B cell (primary cell): ENCODE results near the gene PGGHG. TPM values are rescaled to one million over a fixed set of nuclear protein-coding genes. Genes with fewer than 3 reads are reported as not detected.

Source experiments
- ATAC-seq: fragments of 200-7000 bp; cut with Tn5 transposase; one replicate; pipeline ENCODE4 v1.10.0; 2021; ENCODE audit warnings: low read depth, mild to moderate bottlenecking, moderate number of reproducible peaks, moderate library complexity
- CTCF ChIA-PET: fragments of 350-600 bp; sonication (Branson Sonifier 250); formaldehyde crosslinking; loops from one replicate; lab custom pipeline; 2021; ENCODE audit warnings: antibody characterized with exemption, inconsistent platforms; lab: Charles Lee
- POLR2A ChIA-PET: fragments of 350-600 bp; sonication (Branson Sonifier 250); formaldehyde crosslinking; loops from one replicate; lab custom pipeline; 2021; ENCODE audit warnings: antibody characterized with exemption; lab: Charles Lee
- DNase-seq: peaks from one replicate; pipeline ENCODE4 v3.0.0; 2013
- H2AFZ ChIP-seq: 2 replicates; pipeline ENCODE4 v1.6.1; 2012; ENCODE audit warnings: mild to moderate bottlenecking, low read depth, low read length; ENCODE audit not compliant: insufficient read depth, poor library complexity, severe bottlenecking
- H3K27ac ChIP-seq, 2 donors: 1 replicate in 1 of 2; 2 replicates in 1 of 2; pipeline ENCODE4 v1.5.1; 2012 to 2013; ENCODE audit warnings: low read length in 2 of 2, mild to moderate bottlenecking in 2 of 2, moderate library complexity in 1 of 2
- H3K27me3 ChIP-seq, 4 experiments: fragments of 200-600 bp in 1 of 4; sonication (generic) in 1 of 4; replicated peaks in 1 of 4; 1 replicate in 2 of 4; 2 replicates in 2 of 4; pipeline versions ENCODE4 v1.6.1 to v1.7.0; 2013 to 2016; ENCODE audit warnings: low read length in 3 of 4, mild to moderate bottlenecking in 2 of 4, mixed read lengths in 1 of 4, moderate library complexity in 1 of 4; ENCODE audit not compliant: insufficient read depth in 4 of 4, control insufficient read depth in 3 of 4; ENCODE audit errors: control extremely low read depth in 1 of 4
- H3K36me3 ChIP-seq, 2 experiments: replicated peaks in 1 of 2; 1 replicate in 1 of 2; 2 replicates in 1 of 2; pipeline versions ENCODE4 v1.6.1 to v1.7.1; 2013; ENCODE audit warnings: low read length in 1 of 2; ENCODE audit not compliant: insufficient read depth in 2 of 2, control insufficient read depth in 1 of 2; ENCODE audit errors: control extremely low read depth in 1 of 2, extremely low read depth in 1 of 2
- H3K4me1 ChIP-seq, 2 donors: fragments of 200-600 bp in 1 of 2; sonication (generic) in 1 of 2; 1 replicate in 1 of 2; 2 replicates in 1 of 2; pipeline versions ENCODE4 v1.5.1 to v1.6.1; 2013 to 2017; ENCODE audit warnings: low read length in 2 of 2; ENCODE audit not compliant: control insufficient read depth in 2 of 2, insufficient read depth in 2 of 2
- H3K4me2 ChIP-seq: replicated peaks from 2 replicates; pipeline ENCODE3; 2012; ENCODE audit warnings: mild to moderate bottlenecking, low read depth, low read length; ENCODE audit not compliant: poor library complexity, severe bottlenecking
- H3K4me3 ChIP-seq, 5 experiments: fragments of 200-600 bp in 1 of 5; sonication (generic) in 1 of 5; 1 replicate in 3 of 5; 2 replicates in 2 of 5; pipeline versions ENCODE4 v1.5.1 to v1.7.0; 2011 to 2016; ENCODE audit warnings: low read length in 4 of 5, mild to moderate bottlenecking in 4 of 5, low read depth in 2 of 5, control low read depth in 1 of 5, moderate library complexity in 1 of 5; ENCODE audit not compliant: insufficient read depth in 1 of 5; ENCODE audit errors: control extremely low read depth in 1 of 5, extremely low read depth in 1 of 5
- H3K79me2 ChIP-seq: fragments of 200-600 bp; sonication (generic); one replicate; pipeline ENCODE4 v1.6.0; 2016; ENCODE audit warnings: low read length; ENCODE audit not compliant: control insufficient read depth, insufficient read depth
- H3K9ac ChIP-seq: fragments of 200-600 bp; sonication (generic); 2 replicates; pipeline ENCODE4 v1.6.1; 2017; ENCODE audit warnings: mild to moderate bottlenecking, low read length, moderate library complexity
- H3K9me3 ChIP-seq, 3 donors: one replicate each; pipeline versions ENCODE4 v1.6.1 to v1.7.1; 2013; ENCODE audit warnings: low read length in 2 of 3; ENCODE audit not compliant: control insufficient read depth in 2 of 3, insufficient read depth in 1 of 3; ENCODE audit errors: control extremely low read depth in 1 of 3
- H4K20me1 ChIP-seq: 2 replicates; pipeline ENCODE4 v1.6.0; 2012; ENCODE audit warnings: mild to moderate bottlenecking, low read length; ENCODE audit not compliant: insufficient read depth, control insufficient read depth, poor library complexity, severe bottlenecking
- H3K27ac Mint-ChIP-seq: one replicate; pipeline ENCODE4 v1.8.0; 2021; ENCODE audit warnings: mixed read lengths
- H3K27me3 Mint-ChIP-seq: one replicate; pipeline ENCODE4 v1.8.0; 2021; ENCODE audit warnings: mixed read lengths
- H3K4me1 Mint-ChIP-seq: one replicate; pipeline ENCODE4 v1.8.0; 2021; ENCODE audit warnings: mixed read lengths
- H3K4me3 Mint-ChIP-seq: one replicate; pipeline ENCODE4 v1.8.0; 2021; ENCODE audit warnings: mixed read lengths
- H3K9me3 Mint-ChIP-seq: one replicate; pipeline ENCODE4 v1.8.0; 2022; ENCODE audit warnings: mixed read lengths; ENCODE audit not compliant: insufficient read depth
- CTCF ChIP-seq: fragments of 200-600 bp; IDR thresholded peaks from one replicate; pipeline ENCODE4 v1.8.0; 2022; ENCODE audit warnings: antibody characterized with exemption, mild to moderate bottlenecking
- EZH2 ChIP-seq: IDR thresholded peaks from 2 replicates; pipeline ENCODE4 v1.6.1; 2012; ENCODE audit warnings: borderline replicate concordance, low read depth, mild to moderate bottlenecking, moderate library complexity, low read length; ENCODE audit not compliant: insufficient read depth, poor library complexity, severe bottlenecking
- WGBS: methylation state at CpG from one replicate; pipeline ENCODE4 v1.1.5; 2013; ENCODE audit warnings: missing lambda C conversion rate; ENCODE audit not compliant: insufficient coverage; 5-methylcytosine and 5-hydroxymethylcytosine counted together
- intact Hi-C: fragments of 100-400 bp; cut with micrococcal nuclease; formaldehyde crosslinking; loops from one replicate; pipeline ENCODE4 v1.10.0; 2022
- polyA plus RNA-seq: library from polyadenylated mRNA; depleted of rRNA; stranded (reverse); fragments of >200 nt; gene quantifications from 2 replicates; pipeline ENCODE4 v1.2.3, GENCODE V29; 2012
- total RNA-seq, 2 donors: library from RNA; stranded (reverse); fragments of 120-200 nt in 1 of 2; gene quantifications; 1 replicate in 1 of 2; 2 replicates in 1 of 2; pipeline versions ENCODE4 v1.2.3 to v1.2.4, GENCODE V29; 2013 to 2022

Gene PGGHG
- total and polyA plus RNA-seq, 2 donors (not counting 1 experiment from before 2014, with no cell fraction given) = 159 to 264 TPM

GRCh38 chr11:255176-255575 is 33.8 kb upstream of the PGGHG start:
- Histone ChIP-seq H3K27ac (no peak overlapping the region), H3K4me1 (peaks cover 17 to 27% of the 10 kb centered on the region in 2 donors), H3K9me3 (no peaks in the 10 kb centered on the region), H3K27me3 (no peaks in the 10 kb centered on the region), H3K79me2 (no peaks in the 10 kb centered on the region), H3K36me3 (peaks cover 0 to 32% of the 10 kb centered on the region in 2 experiments), H3K4me2 (no peak overlapping the region), H2AFZ (no peak overlapping the region), H3K9ac (no peak overlapping the region), H3K4me3 (no peak overlapping the region), H4K20me1 (no peaks in the 10 kb centered on the region)
- no peak for DNase-seq
- ChIA-PET POLR2A (interaction anchor here (1.6 kb wide), 1 partner anchor 99 kb away, joined by 3 read pairs; no protein-coding TSS in a partner anchor), CTCF (interaction anchor here (1.1 to 2.1 kb wide), 3 partner anchors 14 to 57 kb away, joined by 3 to 4 read pairs (median 3); no protein-coding TSS in a partner anchor)
- WGBS = no CpG with 5 or more reads among the region's 3 CpGs
- no peaks in the 10 kb centered on the region for H3K9me3 Mint-ChIP-seq
- H3K4me1 Mint-ChIP-seq = peaks cover 31% of the 10 kb centered on the region
- H3K27ac Mint-ChIP-seq = no peak overlapping the region
- ATAC-seq = no peak
- no peak for TF ChIP-seq EZH2
- TF ChIP-seq CTCF = no peak
- H3K4me3 Mint-ChIP-seq = no peak overlapping the region
- intact Hi-C loops = no loop called here
- no peaks in the 10 kb centered on the region for H3K27me3 Mint-ChIP-seq

GRCh38 chr11:255816-256215 is 33.1 kb upstream of the PGGHG start:
- Histone ChIP-seq H3K4me2 (no peak overlapping the region), H4K20me1 (no peaks in the 10 kb centered on the region), H3K4me3 (no peak overlapping the region), H3K9me3 (no peaks in the 10 kb centered on the region), H3K27me3 (no peaks in the 10 kb centered on the region), H3K27ac (no peak overlapping the region), H3K9ac (no peak overlapping the region), H3K79me2 (no peaks in the 10 kb centered on the region), H3K36me3 (peaks cover 0 to 27% of the 10 kb centered on the region in 2 experiments), H3K4me1 (peaks cover 17 to 24% of the 10 kb centered on the region in 2 donors), H2AFZ (no peak overlapping the region)
- no peak for DNase-seq
- ChIA-PET POLR2A (no interaction called here), CTCF (interaction anchor here (1.1 kb wide), 1 partner anchor 18 kb away, joined by 3 read pairs; no protein-coding TSS in a partner anchor)
- Mint-ChIP-seq H3K27ac (peak overlapping the region; percentile 50), H3K4me3 (peak overlapping the region; percentile 26), H3K4me1 (peaks cover 30% of the 10 kb centered on the region), H3K27me3 (no peaks in the 10 kb centered on the region), H3K9me3 (no peaks in the 10 kb centered on the region)
- TF ChIP-seq CTCF (no peak), EZH2 (no peak)
- 100% methylated on average over 2 of the region's 2 CpGs for WGBS
- ATAC-seq = no peak
- intact Hi-C loops = no loop called here
